ENCODE data around the gene KIAA1671.

DNA sequence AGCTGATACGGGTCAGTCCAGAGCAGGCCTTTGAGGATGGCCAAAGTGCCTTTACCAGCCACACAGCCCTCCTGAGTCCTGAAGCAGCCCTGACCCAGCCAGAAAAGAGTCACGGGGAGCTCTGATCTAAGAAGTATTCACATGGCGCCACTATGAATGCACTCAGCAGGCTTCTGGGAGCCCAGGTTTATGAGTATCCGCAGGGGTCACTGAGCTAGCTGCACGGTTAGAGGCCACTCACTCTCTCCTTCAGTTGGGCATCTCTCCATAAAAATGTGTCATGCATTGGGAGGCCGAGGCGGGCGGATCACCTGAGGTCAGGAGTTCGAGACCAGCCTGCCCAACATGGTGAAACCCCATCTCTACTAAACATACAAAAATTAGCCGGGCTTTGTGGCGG lies 10.3 kb downstream of the KIAA1671 start:
- TF ChIP-seq RXRA (IDR thresholded peaks at IDR 0.05) (no peak), RAD21 (IDR thresholded peaks at IDR 0.05) (no peak), TAF1 (conservative IDR thresholded peaks at IDR 0.05) (no peak), FOXA1 (IDR thresholded peaks at IDR 0.05) (no peak), GABPA (IDR thresholded peaks at IDR 0.05 in 1 of 2, conservative IDR thresholded peaks at IDR 0.05 in 1 of 2) (no peak), EGR1 (IDR thresholded peaks at IDR 0.05; ENCODE audit: low read depth in 2 of 2) (no peak), YY1 (IDR thresholded peaks at IDR 0.05) (no peak), SP1 (IDR thresholded peaks at IDR 0.05) (no peak)
- TF ChIP-seq, protein P1, sequence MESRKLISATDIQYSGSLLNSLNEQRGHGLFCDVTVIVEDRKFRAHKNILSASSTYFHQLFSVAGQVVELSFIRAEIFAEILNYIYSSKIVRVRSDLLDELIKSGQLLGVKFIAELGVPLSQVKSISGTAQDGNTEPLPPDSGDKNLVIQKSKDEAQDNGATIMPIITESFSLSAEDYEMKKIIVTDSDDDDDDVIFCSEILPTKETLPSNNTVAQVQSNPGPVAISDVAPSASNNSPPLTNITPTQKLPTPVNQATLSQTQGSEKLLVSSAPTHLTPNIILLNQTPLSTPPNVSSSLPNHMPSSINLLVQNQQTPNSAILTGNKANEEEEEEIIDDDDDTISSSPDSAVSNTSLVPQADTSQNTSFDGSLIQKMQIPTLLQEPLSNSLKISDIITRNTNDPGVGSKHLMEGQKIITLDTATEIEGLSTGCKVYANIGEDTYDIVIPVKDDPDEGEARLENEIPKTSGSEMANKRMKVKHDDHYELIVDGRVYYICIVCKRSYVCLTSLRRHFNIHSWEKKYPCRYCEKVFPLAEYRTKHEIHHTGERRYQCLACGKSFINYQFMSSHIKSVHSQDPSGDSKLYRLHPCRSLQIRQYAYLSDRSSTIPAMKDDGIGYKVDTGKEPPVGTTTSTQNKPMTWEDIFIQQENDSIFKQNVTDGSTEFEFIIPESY (IDR thresholded peaks at IDR 0.05) = no peak
- TF ChIP-seq, protein P2, sequence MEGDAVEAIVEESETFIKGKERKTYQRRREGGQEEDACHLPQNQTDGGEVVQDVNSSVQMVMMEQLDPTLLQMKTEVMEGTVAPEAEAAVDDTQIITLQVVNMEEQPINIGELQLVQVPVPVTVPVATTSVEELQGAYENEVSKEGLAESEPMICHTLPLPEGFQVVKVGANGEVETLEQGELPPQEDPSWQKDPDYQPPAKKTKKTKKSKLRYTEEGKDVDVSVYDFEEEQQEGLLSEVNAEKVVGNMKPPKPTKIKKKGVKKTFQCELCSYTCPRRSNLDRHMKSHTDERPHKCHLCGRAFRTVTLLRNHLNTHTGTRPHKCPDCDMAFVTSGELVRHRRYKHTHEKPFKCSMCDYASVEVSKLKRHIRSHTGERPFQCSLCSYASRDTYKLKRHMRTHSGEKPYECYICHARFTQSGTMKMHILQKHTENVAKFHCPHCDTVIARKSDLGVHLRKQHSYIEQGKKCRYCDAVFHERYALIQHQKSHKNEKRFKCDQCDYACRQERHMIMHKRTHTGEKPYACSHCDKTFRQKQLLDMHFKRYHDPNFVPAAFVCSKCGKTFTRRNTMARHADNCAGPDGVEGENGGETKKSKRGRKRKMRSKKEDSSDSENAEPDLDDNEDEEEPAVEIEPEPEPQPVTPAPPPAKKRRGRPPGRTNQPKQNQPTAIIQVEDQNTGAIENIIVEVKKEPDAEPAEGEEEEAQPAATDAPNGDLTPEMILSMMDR (IDR thresholded peaks at IDR 0.05; ENCODE audit: low read depth, low read length, missing input control) = no peak
- TF ChIP-seq, protein P3, sequence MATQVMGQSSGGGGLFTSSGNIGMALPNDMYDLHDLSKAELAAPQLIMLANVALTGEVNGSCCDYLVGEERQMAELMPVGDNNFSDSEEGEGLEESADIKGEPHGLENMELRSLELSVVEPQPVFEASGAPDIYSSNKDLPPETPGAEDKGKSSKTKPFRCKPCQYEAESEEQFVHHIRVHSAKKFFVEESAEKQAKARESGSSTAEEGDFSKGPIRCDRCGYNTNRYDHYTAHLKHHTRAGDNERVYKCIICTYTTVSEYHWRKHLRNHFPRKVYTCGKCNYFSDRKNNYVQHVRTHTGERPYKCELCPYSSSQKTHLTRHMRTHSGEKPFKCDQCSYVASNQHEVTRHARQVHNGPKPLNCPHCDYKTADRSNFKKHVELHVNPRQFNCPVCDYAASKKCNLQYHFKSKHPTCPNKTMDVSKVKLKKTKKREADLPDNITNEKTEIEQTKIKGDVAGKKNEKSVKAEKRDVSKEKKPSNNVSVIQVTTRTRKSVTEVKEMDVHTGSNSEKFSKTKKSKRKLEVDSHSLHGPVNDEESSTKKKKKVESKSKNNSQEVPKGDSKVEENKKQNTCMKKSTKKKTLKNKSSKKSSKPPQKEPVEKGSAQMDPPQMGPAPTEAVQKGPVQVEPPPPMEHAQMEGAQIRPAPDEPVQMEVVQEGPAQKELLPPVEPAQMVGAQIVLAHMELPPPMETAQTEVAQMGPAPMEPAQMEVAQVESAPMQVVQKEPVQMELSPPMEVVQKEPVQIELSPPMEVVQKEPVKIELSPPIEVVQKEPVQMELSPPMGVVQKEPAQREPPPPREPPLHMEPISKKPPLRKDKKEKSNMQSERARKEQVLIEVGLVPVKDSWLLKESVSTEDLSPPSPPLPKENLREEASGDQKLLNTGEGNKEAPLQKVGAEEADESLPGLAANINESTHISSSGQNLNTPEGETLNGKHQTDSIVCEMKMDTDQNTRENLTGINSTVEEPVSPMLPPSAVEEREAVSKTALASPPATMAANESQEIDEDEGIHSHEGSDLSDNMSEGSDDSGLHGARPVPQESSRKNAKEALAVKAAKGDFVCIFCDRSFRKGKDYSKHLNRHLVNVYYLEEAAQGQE (IDR thresholded peaks at IDR 0.05) = no peak

Measured in liver (tissue), 3 donors.